NCI-H1092 (cell line): Measurements from ENCODE around the gene VPS13C.

ENCODE experiments used
- DNase-seq: peaks from one replicate; lab custom pipeline; 2025; lab: John Stamatoyannopoulos, UW

The VPS13C gene

DNA sequence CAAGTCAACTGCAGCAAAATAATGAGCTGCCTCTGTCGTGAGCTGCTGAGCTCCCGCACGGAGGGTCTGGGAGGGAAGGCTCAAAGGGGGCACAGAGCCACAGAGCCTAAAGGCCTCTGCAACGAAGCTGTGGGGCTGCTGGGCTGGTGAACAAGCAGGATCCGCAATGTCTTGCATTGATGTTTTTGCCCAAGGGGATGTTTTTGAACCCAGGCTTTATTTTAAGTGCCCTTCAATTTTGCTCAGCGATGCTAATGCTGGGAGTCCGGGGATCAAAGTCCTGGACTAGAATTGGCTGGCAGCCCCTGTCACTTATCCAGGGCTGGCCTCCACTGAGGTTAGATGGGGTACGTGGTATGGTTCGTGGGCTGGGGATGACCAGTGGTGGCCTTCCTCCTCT lies 240.0 kb downstream of the VPS13C start:
- no peak for DNase-seq

DNA sequence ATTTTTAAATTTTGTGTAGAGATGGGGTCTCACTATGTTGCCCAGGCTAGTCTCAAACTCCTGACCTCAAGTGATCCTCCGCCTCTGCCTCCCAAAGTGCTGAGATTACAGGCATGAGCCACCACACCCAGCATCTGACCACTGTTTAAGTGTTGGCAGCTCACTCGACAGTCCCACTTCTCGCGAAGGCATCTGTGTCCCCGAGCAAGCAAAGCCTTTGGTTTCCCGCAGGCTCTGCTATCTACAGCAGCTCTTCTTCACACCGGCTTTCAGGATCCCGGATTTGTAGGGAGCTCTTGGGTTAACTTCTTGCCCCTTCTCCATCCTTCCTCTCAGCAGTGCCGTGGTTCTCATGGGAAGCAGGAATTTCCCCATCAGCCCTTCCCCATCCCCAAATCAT lies 240.9 kb downstream of the VPS13C start:
- no peak for DNase-seq

DNA sequence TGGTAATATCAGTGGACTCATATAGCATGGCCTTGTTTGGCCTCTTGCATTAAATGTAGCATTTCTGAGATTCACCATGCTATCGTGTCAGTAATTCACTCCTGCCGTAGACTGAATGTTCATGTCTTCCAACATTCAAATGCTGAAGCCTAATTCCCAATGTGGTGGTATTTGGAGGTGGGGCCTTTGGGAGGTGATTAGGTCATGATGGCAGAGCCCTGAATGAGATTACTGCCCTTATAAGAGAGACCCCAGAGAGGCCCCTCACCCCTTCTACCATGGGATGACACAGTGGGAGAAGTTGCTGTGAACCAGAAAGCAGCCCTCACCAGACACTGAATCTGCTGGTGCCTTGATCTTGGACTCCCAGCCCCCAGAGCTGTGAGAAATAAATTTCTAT lies 241.4 kb downstream of the VPS13C start:
- no peak for DNase-seq

DNA sequence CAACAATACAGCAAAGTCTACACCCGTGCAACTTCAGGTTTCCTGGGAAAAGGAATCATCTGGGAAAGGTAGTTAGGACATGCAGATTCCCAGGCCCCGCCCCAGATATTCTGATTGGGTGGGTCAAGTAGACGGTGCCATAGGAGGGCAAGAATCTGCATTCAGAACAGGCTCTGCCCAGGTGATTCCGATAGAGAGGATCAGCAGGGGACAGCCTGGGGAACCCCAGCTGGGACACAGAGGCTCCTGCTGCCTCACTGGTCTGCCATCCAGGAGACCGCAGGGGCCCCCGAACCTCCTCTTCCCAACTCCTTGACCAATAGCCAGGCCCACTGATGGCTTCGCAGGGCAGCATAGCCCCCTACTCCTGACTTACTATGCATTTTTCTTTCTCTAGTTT lies 243.4 kb downstream of the VPS13C start:
- DNase-seq, result no peak

DNA sequence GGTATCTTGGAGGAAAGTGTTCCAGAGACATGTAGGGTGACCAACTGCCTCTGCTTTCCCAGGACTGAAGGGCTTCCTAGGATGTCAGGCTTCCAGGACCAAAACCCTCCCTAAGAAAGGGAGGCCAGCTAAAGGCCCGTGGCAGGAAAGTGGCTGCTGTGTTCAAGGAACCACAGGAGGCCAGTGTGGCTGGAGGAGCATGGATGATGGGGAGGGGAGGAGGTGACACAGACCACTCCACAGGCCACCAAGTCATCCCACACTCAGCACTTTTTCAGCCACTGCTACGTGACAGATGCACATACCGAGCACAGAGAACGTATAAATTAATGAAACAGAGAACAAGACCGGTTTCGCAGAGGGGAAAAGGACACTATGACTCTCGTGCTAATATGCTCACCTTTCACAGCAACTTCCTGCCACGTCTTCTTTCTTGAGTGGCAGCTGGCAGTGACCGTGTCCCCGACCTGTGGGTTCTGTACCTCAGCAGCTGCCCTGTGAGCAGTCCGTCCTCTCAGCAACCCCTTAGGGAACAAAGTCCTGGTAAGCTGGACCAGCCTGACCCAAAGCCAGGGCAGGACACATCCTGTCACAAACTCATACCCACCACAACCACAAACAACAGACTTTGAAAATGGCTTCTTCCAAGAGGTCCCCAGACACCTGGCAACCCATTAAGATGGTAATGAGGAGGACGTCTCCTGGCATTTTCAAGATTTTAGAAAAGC lies 244.7 kb downstream of the VPS13C start:
- DNase-seq, result no peak

DNA sequence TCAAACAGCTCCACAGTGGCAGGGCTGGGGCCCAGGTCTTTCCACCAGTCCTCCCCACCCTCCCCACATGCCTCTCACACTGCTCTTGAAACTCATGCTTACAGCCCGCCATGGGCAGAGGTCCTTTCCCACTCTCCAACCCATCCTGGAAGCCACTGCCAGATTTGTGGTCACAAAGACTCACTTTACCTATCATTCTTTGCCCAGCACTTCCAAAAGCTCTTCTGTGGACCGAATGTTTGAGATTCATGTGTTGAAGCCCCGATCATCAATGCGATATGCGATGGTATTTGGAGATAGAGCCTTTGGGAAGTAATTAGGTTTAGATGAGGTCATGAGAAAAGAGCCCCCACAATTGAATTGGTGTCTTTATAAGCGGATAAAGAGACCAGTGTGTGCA lies 247.8 kb downstream of the VPS13C start:
- DNase-seq, result no peak

DNA sequence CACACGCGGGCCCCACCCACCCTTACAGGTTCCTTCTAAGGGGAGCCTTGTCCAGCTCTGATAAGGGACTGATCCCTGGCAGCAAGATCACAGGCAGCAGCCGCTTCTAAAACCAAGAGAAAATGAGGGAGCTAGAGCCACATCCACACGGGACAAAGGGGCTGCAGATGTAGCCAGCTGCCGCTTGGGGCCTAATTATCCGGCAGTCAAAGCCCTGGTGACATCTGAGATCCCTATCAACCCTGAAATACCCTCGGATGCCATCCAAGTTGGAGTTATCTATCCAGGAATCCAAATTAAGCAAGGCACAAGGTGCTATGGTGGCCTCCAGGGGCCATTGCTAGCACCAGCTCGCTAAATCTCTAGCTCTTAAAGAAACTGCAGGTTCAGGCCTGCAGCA lies 248.3 kb downstream of the VPS13C start:
- DNase-seq, result no peak

DNA sequence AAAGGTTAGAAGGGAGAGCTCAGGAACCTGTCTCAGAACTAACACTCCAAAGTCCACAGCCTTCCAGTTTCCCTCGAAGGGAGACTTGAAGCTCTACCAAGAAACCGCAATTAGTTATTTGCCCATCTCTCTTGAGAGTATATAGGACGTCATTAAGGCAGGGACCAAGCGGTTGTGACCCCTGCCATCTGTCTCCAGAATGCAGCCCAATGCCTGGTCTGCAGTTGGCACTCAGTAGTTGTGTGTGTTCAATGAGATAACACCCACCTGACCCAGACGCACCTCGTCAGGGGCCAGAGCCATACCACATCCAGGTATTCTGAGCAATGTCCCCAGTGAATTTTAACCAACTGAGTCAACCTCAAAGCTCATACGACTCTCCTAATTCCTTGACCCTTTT lies 251.0 kb downstream of the VPS13C start:
- DNase-seq, result no peak

DNA sequence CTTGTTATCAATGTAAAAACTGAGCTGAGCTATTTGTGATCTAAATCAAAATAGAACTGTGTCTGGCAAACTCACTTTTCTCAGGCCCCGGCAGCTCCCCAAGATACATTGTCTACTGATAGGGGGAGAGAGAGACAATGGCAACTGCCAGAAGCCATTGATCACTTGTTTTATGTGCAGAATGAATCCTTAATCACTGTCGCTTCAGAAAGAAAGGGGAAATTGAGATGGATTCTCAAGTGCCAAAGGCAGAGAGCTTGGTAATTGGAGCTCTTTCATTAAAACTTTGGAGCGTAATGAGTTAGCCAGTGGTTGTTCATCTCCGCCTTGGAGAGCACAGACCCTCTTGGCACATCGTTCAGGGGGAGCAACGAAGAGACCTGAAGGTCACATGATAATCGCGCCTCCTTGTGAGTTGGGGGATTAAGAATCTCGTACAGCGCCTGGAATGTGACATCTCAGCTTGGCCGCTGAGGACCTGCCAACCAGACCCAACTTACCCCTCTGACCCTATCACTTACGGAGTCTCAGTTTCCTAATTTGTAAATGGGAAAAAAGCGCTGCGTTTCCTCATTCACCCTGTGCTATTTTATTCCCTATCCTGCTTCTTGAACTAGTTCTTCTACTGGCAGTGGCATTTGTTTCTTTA lies 252.8 kb downstream of the VPS13C start:
- DNase-seq, result no peak
